Measurements from ENCODE around the gene HNF1A.

HNF1A gene

DNA sequence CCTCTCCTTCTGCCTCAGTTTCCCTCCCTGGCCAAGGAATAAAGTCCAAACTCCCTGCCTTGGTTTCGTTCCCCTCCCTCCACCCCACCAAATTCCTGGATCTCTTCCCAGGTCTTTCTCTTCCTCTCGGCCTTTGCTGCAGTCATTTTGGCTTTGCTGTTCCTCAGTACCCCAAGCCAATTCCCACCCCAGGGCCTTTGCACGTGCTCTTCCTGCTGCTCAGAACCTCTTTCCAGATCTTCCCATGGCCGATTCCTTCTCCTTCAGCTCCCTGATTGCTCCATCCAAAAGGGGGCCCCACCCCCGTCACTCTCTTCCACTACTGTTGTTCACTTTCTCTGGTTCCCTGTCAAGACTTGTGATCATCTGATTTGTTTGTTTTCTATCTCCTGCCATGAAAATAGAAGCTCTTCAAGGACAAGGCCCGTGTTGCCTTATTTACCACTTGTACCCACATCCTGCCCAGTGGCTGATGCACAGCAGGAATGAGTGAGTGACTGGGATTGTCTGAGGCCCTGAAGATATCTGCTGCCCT lies 3.1 kb downstream of the HNF1A start:
- no peak overlapping the region for H3K4me3 ChIP-seq (ENCODE audit: low read depth, low read length)
- TF ChIP-seq, protein P1, sequence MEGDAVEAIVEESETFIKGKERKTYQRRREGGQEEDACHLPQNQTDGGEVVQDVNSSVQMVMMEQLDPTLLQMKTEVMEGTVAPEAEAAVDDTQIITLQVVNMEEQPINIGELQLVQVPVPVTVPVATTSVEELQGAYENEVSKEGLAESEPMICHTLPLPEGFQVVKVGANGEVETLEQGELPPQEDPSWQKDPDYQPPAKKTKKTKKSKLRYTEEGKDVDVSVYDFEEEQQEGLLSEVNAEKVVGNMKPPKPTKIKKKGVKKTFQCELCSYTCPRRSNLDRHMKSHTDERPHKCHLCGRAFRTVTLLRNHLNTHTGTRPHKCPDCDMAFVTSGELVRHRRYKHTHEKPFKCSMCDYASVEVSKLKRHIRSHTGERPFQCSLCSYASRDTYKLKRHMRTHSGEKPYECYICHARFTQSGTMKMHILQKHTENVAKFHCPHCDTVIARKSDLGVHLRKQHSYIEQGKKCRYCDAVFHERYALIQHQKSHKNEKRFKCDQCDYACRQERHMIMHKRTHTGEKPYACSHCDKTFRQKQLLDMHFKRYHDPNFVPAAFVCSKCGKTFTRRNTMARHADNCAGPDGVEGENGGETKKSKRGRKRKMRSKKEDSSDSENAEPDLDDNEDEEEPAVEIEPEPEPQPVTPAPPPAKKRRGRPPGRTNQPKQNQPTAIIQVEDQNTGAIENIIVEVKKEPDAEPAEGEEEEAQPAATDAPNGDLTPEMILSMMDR (IDR thresholded peaks at IDR 0.05; ENCODE audit: borderline replicate concordance, insufficient read depth, low read depth, low read length), result no peak

DNA sequence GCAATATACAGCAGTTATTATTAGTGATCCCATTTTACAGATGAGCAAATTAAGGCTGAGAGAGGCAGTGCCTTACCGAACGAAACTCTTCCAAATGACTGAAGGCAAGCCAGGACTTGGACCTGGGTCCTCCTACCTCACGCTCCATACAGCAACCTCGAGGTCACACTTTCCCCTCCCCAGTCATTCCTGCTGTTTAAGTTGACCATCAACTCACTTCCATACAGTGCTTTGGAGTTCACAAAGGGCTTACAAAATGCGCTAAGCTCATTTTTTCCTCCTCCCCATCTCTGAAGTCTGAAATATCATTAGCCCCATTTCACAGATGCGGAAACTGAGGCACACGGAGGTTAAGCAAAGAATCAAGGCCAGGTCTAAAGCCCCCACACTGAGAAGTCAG lies 4.3 kb downstream of the HNF1A start:
- H3K4me3 ChIP-seq (ENCODE audit: low read depth, low read length), result no peak overlapping the region
- TF ChIP-seq, protein P1 (IDR thresholded peaks at IDR 0.05; ENCODE audit: borderline replicate concordance, insufficient read depth, low read depth, low read length), result no peak

DNA sequence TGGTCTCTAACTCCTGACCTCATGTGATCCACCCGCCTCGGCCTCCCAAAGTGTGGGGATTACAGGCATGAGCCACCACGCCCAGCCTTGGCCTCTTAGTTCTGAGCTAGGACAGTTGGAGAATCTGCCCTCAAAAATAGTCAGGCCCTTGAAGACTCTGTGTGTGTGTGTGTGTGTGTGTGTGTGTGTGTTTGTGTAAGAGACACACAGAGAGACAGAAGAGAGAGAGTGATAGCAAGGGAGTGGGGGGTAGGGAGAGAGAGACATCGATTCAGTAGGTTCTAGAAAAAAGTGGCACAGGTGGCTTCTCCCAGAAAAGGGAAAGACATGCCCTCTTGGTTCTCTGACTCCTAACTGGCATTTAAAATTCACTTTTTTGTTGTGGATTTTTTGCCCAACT lies 5.4 kb downstream of the HNF1A start:
- H3K4me3 ChIP-seq (ENCODE audit: low read depth, low read length), result no peak overlapping the region
- TF ChIP-seq, protein P1 (IDR thresholded peaks at IDR 0.05; ENCODE audit: borderline replicate concordance, insufficient read depth, low read depth, low read length), result no peak

DNA sequence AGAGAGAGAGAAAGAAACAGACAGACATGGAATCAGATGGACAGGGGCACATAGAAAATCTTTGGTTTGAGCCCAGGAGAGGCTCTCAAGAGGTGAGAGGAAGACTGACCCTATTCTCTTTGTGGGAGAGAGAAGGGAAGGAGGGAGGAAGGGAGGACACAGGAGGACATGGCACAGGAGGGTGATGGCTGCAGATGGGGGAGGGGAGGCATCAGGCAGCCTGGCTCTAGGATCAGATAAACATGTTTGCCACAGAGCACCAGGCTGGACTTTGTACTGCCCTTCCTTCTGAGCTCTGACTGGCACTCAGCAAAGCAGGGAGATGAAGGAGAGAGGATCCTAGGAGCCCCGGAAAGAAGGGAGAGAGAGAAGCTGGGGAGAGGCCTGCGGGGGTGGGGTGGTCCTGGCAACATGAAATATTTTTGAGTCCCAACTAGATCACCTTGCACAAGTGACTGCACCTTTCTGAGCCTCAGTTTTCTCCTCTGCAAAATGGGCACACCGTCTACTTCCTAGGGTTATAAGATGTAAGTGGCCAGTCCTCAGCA lies 6.1 kb downstream of the HNF1A start:
- TF ChIP-seq, protein P1 (IDR thresholded peaks at IDR 0.05; ENCODE audit: borderline replicate concordance, insufficient read depth, low read depth, low read length), result no peak
- H3K4me3 ChIP-seq (ENCODE audit: low read depth, low read length), result no peak overlapping the region

DNA sequence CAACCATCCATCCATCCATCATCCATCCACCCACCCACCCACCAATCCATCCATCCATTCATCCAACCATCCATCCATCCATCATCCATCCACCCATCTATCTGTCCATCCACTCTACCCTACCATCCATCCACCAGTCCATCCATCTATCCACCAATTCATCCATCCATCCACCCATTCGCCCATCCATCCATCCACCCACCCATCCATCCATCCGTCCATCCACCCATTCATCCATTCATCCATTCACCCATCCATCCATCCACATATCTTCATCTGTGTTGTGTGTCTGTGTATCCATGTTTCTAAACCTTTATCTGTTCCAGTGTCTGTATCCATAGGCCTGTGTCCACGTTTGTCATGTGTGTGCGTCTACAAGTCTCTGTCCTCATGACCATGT lies 9.9 kb downstream of the HNF1A start:
- no peak overlapping the region for H3K4me3 ChIP-seq (ENCODE audit: low read depth, low read length)
- TF ChIP-seq, protein P1 (IDR thresholded peaks at IDR 0.05; ENCODE audit: borderline replicate concordance, insufficient read depth, low read depth, low read length), result no peak

DNA sequence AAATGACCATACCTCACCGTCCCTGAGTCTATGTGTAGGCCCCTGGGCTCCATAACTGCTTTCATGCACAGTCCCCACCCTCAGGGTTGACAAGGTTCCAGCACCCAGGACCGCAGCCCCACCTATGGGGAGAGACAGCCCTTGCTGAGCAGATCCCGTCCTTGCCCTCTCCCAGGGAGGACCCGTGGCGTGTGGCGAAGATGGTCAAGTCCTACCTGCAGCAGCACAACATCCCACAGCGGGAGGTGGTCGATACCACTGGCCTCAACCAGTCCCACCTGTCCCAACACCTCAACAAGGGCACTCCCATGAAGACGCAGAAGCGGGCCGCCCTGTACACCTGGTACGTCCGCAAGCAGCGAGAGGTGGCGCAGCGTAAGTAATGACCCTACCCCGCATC lies 10.3 kb downstream of the HNF1A start:
- TF ChIP-seq, protein P1 (IDR thresholded peaks at IDR 0.05; ENCODE audit: borderline replicate concordance, insufficient read depth, low read depth, low read length), result no peak
- no peak overlapping the region for H3K4me3 ChIP-seq (ENCODE audit: low read depth, low read length)

DNA sequence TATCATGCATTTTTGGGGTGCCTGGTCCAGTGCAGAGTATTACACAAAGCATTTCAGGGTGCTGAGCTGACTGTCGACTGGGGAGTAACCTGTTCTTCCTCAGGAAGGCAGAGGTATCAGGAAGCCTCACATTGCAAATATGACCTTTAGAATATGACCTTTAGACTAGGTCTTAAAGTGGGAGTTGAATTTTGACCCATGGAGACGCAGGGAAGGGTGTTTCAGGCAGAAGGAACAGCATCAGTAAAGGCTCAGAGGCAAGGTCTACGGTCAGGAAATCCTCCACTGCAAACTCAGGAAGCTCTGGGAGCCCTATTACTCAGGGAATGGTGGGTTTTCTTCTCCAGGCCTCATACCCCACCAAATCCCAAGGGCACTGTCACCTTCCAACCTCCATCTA lies 11.3 kb downstream of the HNF1A start:
- H3K4me3 ChIP-seq (ENCODE audit: low read depth, low read length), result no peak overlapping the region
- TF ChIP-seq, protein P1 (IDR thresholded peaks at IDR 0.05; ENCODE audit: borderline replicate concordance, insufficient read depth, low read depth, low read length), result no peak

All from GM12875 (cell line).